ENCODE measurements around the gene PRAC2. TPM values are rescaled to one million over a fixed set of nuclear protein-coding genes. Genes with fewer than 3 reads are reported as not detected.
A peak's percentile ranks its signal among the peaks of the same experiment; 100 is the strongest.

PRAC2 gene
- total and polyA plus RNA-seq, 2 of the 13 experiments (the other 11 are each of a cell fraction or from before 2014, with no cell fraction given), result not detected

DNA sequence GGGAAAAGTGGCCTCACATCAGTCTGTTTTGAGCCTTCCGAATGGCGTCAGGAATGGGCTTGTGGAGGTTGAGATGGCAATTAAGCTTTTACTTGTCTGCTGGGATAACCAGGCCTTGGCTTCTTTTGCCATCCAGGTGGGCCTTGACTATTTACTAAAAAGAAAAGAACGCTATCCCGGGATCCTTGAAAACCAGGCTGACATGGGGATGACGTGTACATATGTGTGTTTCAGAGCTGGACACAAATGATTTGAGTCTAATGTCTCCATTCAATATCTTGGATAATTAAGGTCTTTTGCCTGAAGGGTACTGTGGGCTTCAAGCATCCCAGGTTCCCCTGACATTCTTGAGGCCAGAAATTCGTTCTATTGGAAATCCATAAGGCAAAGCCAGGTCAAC lies 38.1 kb downstream of the PRAC2 start:
- Histone ChIP-seq H3K79me2 (ENCODE audit: insufficient read depth, low read length) (no peaks in the 10 kb centered on the region), H3K27me3 (ENCODE audit: control insufficient read depth in 1 of 2, insufficient read depth in 2 of 2, low read length in 2 of 2) (peaks cover 1 to 34% of the 10 kb centered on the region in 2 experiments; a peak in 4 of 5 replicates), H3K4me3 (replicated peaks in 1 of 3; ENCODE audit: insufficient read depth in 1 of 3, low read depth in 2 of 3, low read length in 3 of 3) (no peak overlapping the region), H3K9ac (ENCODE audit: insufficient read depth, low read depth, low read length) (no peak overlapping the region), H4K20me1 (ENCODE audit: insufficient read depth, low read length) (no peaks in the 10 kb centered on the region), H3K36me3 (replicated peaks in 1 of 2; ENCODE audit: control insufficient read depth in 1 of 2, insufficient read depth in 2 of 2, low read length in 2 of 2) (no peaks in the 10 kb centered on the region), H3K9me3 (ENCODE audit: low read length) (no peaks in the 10 kb centered on the region), H3K4me2 (ENCODE audit: low read depth, low read length) (no peak overlapping the region), H3K4me1 (ENCODE audit: insufficient read depth, low read length) (no peaks in the 10 kb centered on the region), H3K27ac (ENCODE audit: extremely low read length, insufficient read depth, low read length) (no peak overlapping the region), H2AFZ (ENCODE audit: low read length) (no peak overlapping the region)
- POLR2A ChIA-PET, result no interaction called here
- intact Hi-C loops (cut with micrococcal nuclease; ENCODE audit: unreplicated experiment), result no loop called here
- no TSS peak for BruUV-seq (replicated peaks)
- TF ChIP-seq, protein P1, sequence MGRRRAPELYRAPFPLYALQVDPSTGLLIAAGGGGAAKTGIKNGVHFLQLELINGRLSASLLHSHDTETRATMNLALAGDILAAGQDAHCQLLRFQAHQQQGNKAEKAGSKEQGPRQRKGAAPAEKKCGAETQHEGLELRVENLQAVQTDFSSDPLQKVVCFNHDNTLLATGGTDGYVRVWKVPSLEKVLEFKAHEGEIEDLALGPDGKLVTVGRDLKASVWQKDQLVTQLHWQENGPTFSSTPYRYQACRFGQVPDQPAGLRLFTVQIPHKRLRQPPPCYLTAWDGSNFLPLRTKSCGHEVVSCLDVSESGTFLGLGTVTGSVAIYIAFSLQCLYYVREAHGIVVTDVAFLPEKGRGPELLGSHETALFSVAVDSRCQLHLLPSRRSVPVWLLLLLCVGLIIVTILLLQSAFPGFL (CRISPR knock-in tag; IDR thresholded peaks at IDR 0.05), result no peak
- TF ChIP-seq ZNF747 (CRISPR knock-in tag; IDR thresholded peaks at IDR 0.05; ENCODE audit: borderline replicate concordance), result no peak
- peak; percentile 56 for TF ChIP-seq CREB1 (IDR thresholded peaks at IDR 0.05)
- TF ChIP-seq CREB1 (CRISPR knock-in tag; IDR thresholded peaks at IDR 0.05), result no peak
- TF ChIP-seq NR2F6 (IDR thresholded peaks at IDR 0.05), result no peak
- no peak for TF ChIP-seq NR2F6 (CRISPR knock-in tag; IDR thresholded peaks at IDR 0.05)
- no peak for DNase-seq (ENCODE audit: low spot score)
- in situ Hi-C loops (cut with HindIII; ENCODE audit: extremely low pct_ligation_motif_present, low pct_unique_long_range_greater_than_20kb), result no loop called here
- ATAC-seq, result no peak
- FAIRE-seq, result no peak
- CTCF ChIA-PET (ENCODE audit: low intra/inter-chr PET ratio, low total read pairs), result no interaction called here
- 21% methylated on average over 6 of the region's 6 CpGs for WGBS (ENCODE audit: low lambda C conversion rate)

DNA sequence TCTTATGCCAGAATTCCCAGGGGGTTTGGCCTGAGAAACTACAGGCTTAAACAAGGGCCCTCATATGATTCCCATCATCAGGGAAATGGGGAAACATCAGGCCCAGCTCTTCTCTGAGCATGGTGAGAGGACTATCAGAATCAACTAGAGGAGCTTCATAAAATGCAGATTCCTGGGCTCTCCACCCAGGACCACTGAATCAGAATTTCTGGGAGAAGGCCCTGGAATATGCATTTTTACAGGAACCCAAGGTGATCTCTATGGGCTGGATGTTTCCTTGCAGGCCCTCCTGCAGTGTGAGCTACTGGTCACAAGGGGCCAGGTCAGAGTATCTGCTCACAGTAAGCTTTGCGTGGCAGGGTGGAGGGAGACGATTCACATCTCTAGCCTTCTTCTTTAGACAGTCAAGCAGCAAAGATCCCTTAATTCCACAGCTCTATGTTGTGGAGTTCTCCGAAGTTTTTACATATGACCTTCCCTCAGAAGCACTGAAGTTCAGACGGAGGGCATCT lies 44.3 kb downstream of the PRAC2 start:
- ATAC-seq (peak; percentile 83), DNase-seq (ENCODE audit: low spot score) (no peak), FAIRE-seq (no peak)
- no peaks in the 10 kb centered on the region for H4K20me1 ChIP-seq (ENCODE audit: insufficient read depth, low read length)
- intact Hi-C loops (cut with micrococcal nuclease; ENCODE audit: unreplicated experiment), result no loop called here
- WGBS (ENCODE audit: low lambda C conversion rate), result 35% methylated on average over 3 of the region's 4 CpGs
- H3K27ac ChIP-seq (ENCODE audit: extremely low read length, insufficient read depth, low read length), result no peak overlapping the region
- H3K36me3 ChIP-seq (replicated peaks in 1 of 2; ENCODE audit: control insufficient read depth in 1 of 2, insufficient read depth in 2 of 2, low read length in 2 of 2), result no peaks in the 10 kb centered on the region
- CTCF ChIA-PET (ENCODE audit: low intra/inter-chr PET ratio, low total read pairs), result no interaction called here
- no peaks in the 10 kb centered on the region for H3K79me2 ChIP-seq (ENCODE audit: insufficient read depth, low read length)
- H3K4me3 ChIP-seq (replicated peaks in 1 of 3; ENCODE audit: insufficient read depth in 1 of 3, low read depth in 2 of 3, low read length in 3 of 3), result no peak overlapping the region
- peaks cover 0 to 8% of the 10 kb centered on the region in 2 experiments; a peak in 2 of 5 replicates for H3K27me3 ChIP-seq (ENCODE audit: control insufficient read depth in 1 of 2, insufficient read depth in 2 of 2, low read length in 2 of 2)
- H3K4me1 ChIP-seq (ENCODE audit: insufficient read depth, low read length), result no peaks in the 10 kb centered on the region
- H3K9ac ChIP-seq (ENCODE audit: insufficient read depth, low read depth, low read length), result no peak overlapping the region
- no peak overlapping the region for H3K4me2 ChIP-seq (ENCODE audit: low read depth, low read length)
- H2AFZ ChIP-seq (ENCODE audit: low read length), result no peak overlapping the region
- POLR2A ChIA-PET, result no interaction called here
- H3K9me3 ChIP-seq (ENCODE audit: low read length), result no peaks in the 10 kb centered on the region
- in situ Hi-C loops (cut with HindIII; ENCODE audit: extremely low pct_ligation_motif_present, low pct_unique_long_range_greater_than_20kb), result no loop called here
- BruUV-seq (replicated peaks), result no TSS peak
- TF ChIP-seq ZNF232 (CRISPR knock-in tag; IDR thresholded peaks at IDR 0.05; ENCODE audit: borderline replicate concordance) (no peak), MYNN (CRISPR knock-in tag; IDR thresholded peaks at IDR 0.05; ENCODE audit: low read depth) (no peak), FOXC1 (CRISPR knock-in tag; IDR thresholded peaks at IDR 0.05; ENCODE audit: borderline replicate concordance) (no peak), PCBP2 (optimal IDR thresholded peaks at IDR 0.05; ENCODE audit: low read depth, low read length, poor library complexity, severe bottlenecking) (no peak), TRIM24 (CRISPR knock-in tag; IDR thresholded peaks at IDR 0.05) (no peak), PAF1 (CRISPR knock-in tag; IDR thresholded peaks at IDR 0.05) (no peak)
- TF ChIP-seq, protein P2, sequence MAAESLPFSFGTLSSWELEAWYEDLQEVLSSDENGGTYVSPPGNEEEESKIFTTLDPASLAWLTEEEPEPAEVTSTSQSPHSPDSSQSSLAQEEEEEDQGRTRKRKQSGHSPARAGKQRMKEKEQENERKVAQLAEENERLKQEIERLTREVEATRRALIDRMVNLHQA (CRISPR knock-in tag; IDR thresholded peaks at IDR 0.05), result no peak
- TF ChIP-seq, protein P3, sequence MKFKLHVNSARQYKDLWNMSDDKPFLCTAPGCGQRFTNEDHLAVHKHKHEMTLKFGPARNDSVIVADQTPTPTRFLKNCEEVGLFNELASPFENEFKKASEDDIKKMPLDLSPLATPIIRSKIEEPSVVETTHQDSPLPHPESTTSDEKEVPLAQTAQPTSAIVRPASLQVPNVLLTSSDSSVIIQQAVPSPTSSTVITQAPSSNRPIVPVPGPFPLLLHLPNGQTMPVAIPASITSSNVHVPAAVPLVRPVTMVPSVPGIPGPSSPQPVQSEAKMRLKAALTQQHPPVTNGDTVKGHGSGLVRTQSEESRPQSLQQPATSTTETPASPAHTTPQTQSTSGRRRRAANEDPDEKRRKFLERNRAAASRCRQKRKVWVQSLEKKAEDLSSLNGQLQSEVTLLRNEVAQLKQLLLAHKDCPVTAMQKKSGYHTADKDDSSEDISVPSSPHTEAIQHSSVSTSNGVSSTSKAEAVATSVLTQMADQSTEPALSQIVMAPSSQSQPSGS (CRISPR knock-in tag; IDR thresholded peaks at IDR 0.05), result no peak
- TF ChIP-seq, protein P4, sequence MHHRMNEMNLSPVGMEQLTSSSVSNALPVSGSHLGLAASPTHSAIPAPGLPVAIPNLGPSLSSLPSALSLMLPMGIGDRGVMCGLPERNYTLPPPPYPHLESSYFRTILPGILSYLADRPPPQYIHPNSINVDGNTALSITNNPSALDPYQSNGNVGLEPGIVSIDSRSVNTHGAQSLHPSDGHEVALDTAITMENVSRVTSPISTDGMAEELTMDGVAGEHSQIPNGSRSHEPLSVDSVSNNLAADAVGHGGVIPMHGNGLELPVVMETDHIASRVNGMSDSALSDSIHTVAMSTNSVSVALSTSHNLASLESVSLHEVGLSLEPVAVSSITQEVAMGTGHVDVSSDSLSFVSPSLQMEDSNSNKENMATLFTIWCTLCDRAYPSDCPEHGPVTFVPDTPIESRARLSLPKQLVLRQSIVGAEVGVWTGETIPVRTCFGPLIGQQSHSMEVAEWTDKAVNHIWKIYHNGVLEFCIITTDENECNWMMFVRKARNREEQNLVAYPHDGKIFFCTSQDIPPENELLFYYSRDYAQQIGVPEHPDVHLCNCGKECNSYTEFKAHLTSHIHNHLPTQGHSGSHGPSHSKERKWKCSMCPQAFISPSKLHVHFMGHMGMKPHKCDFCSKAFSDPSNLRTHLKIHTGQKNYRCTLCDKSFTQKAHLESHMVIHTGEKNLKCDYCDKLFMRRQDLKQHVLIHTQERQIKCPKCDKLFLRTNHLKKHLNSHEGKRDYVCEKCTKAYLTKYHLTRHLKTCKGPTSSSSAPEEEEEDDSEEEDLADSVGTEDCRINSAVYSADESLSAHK (CRISPR knock-in tag; IDR thresholded peaks at IDR 0.05; ENCODE audit: borderline replicate concordance), result no peak

All from HepG2 (cell line).